Activated naive CD8-positive, alpha-beta T cell treated with anti-CD3 and anti-CD28 coated beads, Interleukin-2, amount 50 U/mL, for 24 hours (primary cell): ENCODE data around the gene CDKN2B-AS1.
A peak's percentile ranks its signal among the peaks of the same experiment; 100 is the strongest.

ENCODE experiments used
- ATAC-seq: fragments of 150-1000 bp; cut with Tn5 transposase; one replicate; pipeline ENCODE4 v1.10.0; 2021
- DNase-seq: peaks from one replicate; pipeline ENCODE4 v3.0.0; 2021
- H3K27ac Mint-ChIP-seq: one replicate; pipeline ENCODE4 v1.8.0; 2021; ENCODE audit warnings: mild to moderate bottlenecking, mixed read lengths
- H3K27me3 Mint-ChIP-seq: one replicate; pipeline ENCODE4 v1.8.0; 2021; ENCODE audit warnings: mixed read lengths
- H3K36me3 Mint-ChIP-seq: one replicate; pipeline ENCODE4 v1.8.0; 2021; ENCODE audit warnings: low read depth, mixed read lengths
- H3K4me1 Mint-ChIP-seq: one replicate; pipeline ENCODE4 v1.8.0; 2021; ENCODE audit warnings: mixed read lengths
- H3K4me3 Mint-ChIP-seq: one replicate; pipeline ENCODE4 v1.8.0; 2021; ENCODE audit warnings: mild to moderate bottlenecking, moderate library complexity, mixed read lengths
- H3K9me3 Mint-ChIP-seq: one replicate; pipeline ENCODE4 v1.8.0; 2021; ENCODE audit warnings: mixed read lengths

Gene CDKN2B-AS1

GRCh38 chr9:21970800-21971640 is 23.6 kb upstream of the CDKN2B-AS1 start:
- DNase-seq: no peak
- H3K27ac Mint-ChIP-seq: peak overlapping the region; percentile 23
- ATAC-seq: no peak
- peaks cover 33% of the 10 kb centered on the region for H3K4me1 Mint-ChIP-seq
- peaks cover 27% of the 10 kb centered on the region for H3K9me3 Mint-ChIP-seq
- peaks cover 22% of the 10 kb centered on the region for H3K36me3 Mint-ChIP-seq
- H3K4me3 Mint-ChIP-seq: no peak overlapping the region
- H3K27me3 Mint-ChIP-seq: peaks cover 92% of the 10 kb centered on the region

GRCh38 chr9:21972361-21972760 is 22.2 kb upstream of the CDKN2B-AS1 start:
- Mint-ChIP-seq H3K27ac (no peak overlapping the region), H3K27me3 (peaks cover 93% of the 10 kb centered on the region), H3K4me1 (peaks cover 29% of the 10 kb centered on the region), H3K36me3 (peaks cover 20% of the 10 kb centered on the region), H3K4me3 (no peak overlapping the region), H3K9me3 (peaks cover 23% of the 10 kb centered on the region)
- ATAC-seq: no peak
- DNase-seq: no peak

- Mint-ChIP-seq H3K27me3 (peaks cover 89% of the 10 kb centered on the region), H3K4me3 (peak overlapping the region; percentile 72), H3K27ac (no peak overlapping the region), H3K36me3 (peaks cover 14% of the 10 kb centered on the region), H3K4me1 (peaks cover 21% of the 10 kb centered on the region), H3K9me3 (peaks cover 12% of the 10 kb centered on the region)
- no peak for DNase-seq
- no peak for ATAC-seq
Measured at GRCh38 chr9:21974343-21974721, 20.3 kb upstream of the CDKN2B-AS1 start.

GRCh38 chr9:21974722-21975409 is 19.7 kb upstream of the CDKN2B-AS1 start:
- DNase-seq: peak; percentile 55
- H3K4me1 Mint-ChIP-seq: peaks cover 21% of the 10 kb centered on the region

GRCh38 chr9:21976334-21976875 is 18.2 kb upstream of the CDKN2B-AS1 start:
- DNase-seq (no peak), ATAC-seq (no peak)
- H3K4me3 Mint-ChIP-seq: no peak overlapping the region
- peaks cover 9% of the 10 kb centered on the region for H3K9me3 Mint-ChIP-seq
- H3K4me1 Mint-ChIP-seq: peaks cover 18% of the 10 kb centered on the region
- H3K27ac Mint-ChIP-seq: no peak overlapping the region
- peaks cover 83% of the 10 kb centered on the region for H3K27me3 Mint-ChIP-seq
- H3K36me3 Mint-ChIP-seq: peaks cover 5% of the 10 kb centered on the region

More at GRCh38 chr9:21974722-21975409, 19.7 kb upstream of the CDKN2B-AS1 start:
- Mint-ChIP-seq H3K27me3 (peaks cover 89% of the 10 kb centered on the region), H3K9me3 (peaks cover 14% of the 10 kb centered on the region), H3K27ac (peak overlapping the region; percentile 27), H3K4me3 (peak overlapping the region; percentile 72), H3K36me3 (peaks cover 13% of the 10 kb centered on the region)
- ATAC-seq: peak; percentile 69

GRCh38 chr9:21982391-21982790 is 12.2 kb upstream of the CDKN2B-AS1 start:
- H3K4me3 Mint-ChIP-seq: no peak overlapping the region
- H3K27ac Mint-ChIP-seq: no peak overlapping the region
- no peaks in the 10 kb centered on the region for H3K36me3 Mint-ChIP-seq
- ATAC-seq (no peak), DNase-seq (no peak)
- no peaks in the 10 kb centered on the region for H3K4me1 Mint-ChIP-seq
- peaks cover 64% of the 10 kb centered on the region for H3K27me3 Mint-ChIP-seq
- peaks cover 8% of the 10 kb centered on the region for H3K9me3 Mint-ChIP-seq

GRCh38 chr9:21982861-21983560 is 11.6 kb upstream of the CDKN2B-AS1 start:
- Mint-ChIP-seq H3K36me3 (no peaks in the 10 kb centered on the region), H3K4me1 (no peaks in the 10 kb centered on the region), H3K27ac (no peak overlapping the region), H3K9me3 (peaks cover 8% of the 10 kb centered on the region), H3K27me3 (peaks cover 63% of the 10 kb centered on the region), H3K4me3 (no peak overlapping the region)
- no peak for DNase-seq
- no peak for ATAC-seq

- Mint-ChIP-seq H3K27me3 (peaks cover 66% of the 10 kb centered on the region), H3K36me3 (no peaks in the 10 kb centered on the region), H3K4me3 (no peak overlapping the region), H3K9me3 (peaks cover 8% of the 10 kb centered on the region), H3K27ac (no peak overlapping the region), H3K4me1 (no peaks in the 10 kb centered on the region)
- ATAC-seq: no peak
- no peak for DNase-seq
Measured at GRCh38 chr9:21983561-21983935, 11.0 kb upstream of the CDKN2B-AS1 start.

- Mint-ChIP-seq H3K9me3 (peaks cover 12% of the 10 kb centered on the region), H3K36me3 (no peaks in the 10 kb centered on the region), H3K4me3 (no peak overlapping the region), H3K27ac (no peak overlapping the region), H3K4me1 (no peaks in the 10 kb centered on the region), H3K27me3 (peaks cover 66% of the 10 kb centered on the region)
- DNase-seq: no peak
- ATAC-seq: no peak
Measured at GRCh38 chr9:21984101-21984500, 10.5 kb upstream of the CDKN2B-AS1 start.

GRCh38 chr9:21985964-21986667 is 8.5 kb upstream of the CDKN2B-AS1 start:
- no peak for ATAC-seq
- Mint-ChIP-seq H3K4me1 (peaks cover 5% of the 10 kb centered on the region), H3K4me3 (no peak overlapping the region)

GRCh38 chr9:21988056-21988990 is 6.3 kb upstream of the CDKN2B-AS1 start:
- Mint-ChIP-seq H3K4me1 (peaks cover 7% of the 10 kb centered on the region), H3K4me3 (no peak overlapping the region), H3K9me3 (peaks cover 4% of the 10 kb centered on the region), H3K27me3 (peaks cover 52% of the 10 kb centered on the region), H3K36me3 (peaks cover 4% of the 10 kb centered on the region), H3K27ac (no peak overlapping the region)
- ATAC-seq (no peak), DNase-seq (no peak)

More at GRCh38 chr9:21985964-21986667, 8.5 kb upstream of the CDKN2B-AS1 start:
- no peak for DNase-seq
- peaks cover 70% of the 10 kb centered on the region for H3K27me3 Mint-ChIP-seq
- no peak overlapping the region for H3K27ac Mint-ChIP-seq
- peaks cover 4% of the 10 kb centered on the region for H3K36me3 Mint-ChIP-seq
- H3K9me3 Mint-ChIP-seq: peaks cover 4% of the 10 kb centered on the region

- DNase-seq (no peak), ATAC-seq (no peak)
- H3K36me3 Mint-ChIP-seq: peaks cover 4% of the 10 kb centered on the region
- peaks cover 12% of the 10 kb centered on the region for H3K4me1 Mint-ChIP-seq
- peaks cover 48% of the 10 kb centered on the region for H3K27me3 Mint-ChIP-seq
- no peak overlapping the region for H3K27ac Mint-ChIP-seq
- H3K9me3 Mint-ChIP-seq: peaks cover 4% of the 10 kb centered on the region
- no peak overlapping the region for H3K4me3 Mint-ChIP-seq
Measured at GRCh38 chr9:21989440-21990189, 5.0 kb upstream of the CDKN2B-AS1 start.
